HCT116 (cell line): ENCODE results near the gene AGBL1.

Experiments used
- CTCF ChIP-seq, 3 experiments: fragments of 200-600 bp in 1 of 3; sonication (generic) in 1 of 3; IDR thresholded peaks in 2 of 3; conservative IDR thresholded peaks in 1 of 3; 2 replicates each; pipeline ENCODE4 v1.5.1; 2012 to 2017; ENCODE audit warnings: low read depth in 2 of 3, low read length in 2 of 3, antibody characterized with exemption in 1 of 3, borderline replicate concordance in 1 of 3, control low read depth in 1 of 3, mild to moderate bottlenecking in 1 of 3, mixed read lengths in 1 of 3, mixed run types in 1 of 3, moderate library complexity in 1 of 3; ENCODE audit not compliant: insufficient read depth in 1 of 3
- EZH2 ChIP-seq: fragments of 200-600 bp; sonication (generic); IDR thresholded peaks from 2 replicates; pipeline ENCODE4 v1.6.1; 2017; ENCODE audit warnings: antibody characterized with exemption, mixed run types
- EZH2phosphoT487 ChIP-seq: fragments of 200-600 bp; IDR thresholded peaks from 2 replicates; pipeline ENCODE4 v1.6.1; 2018; ENCODE audit warnings: antibody characterized with exemption, borderline replicate concordance
- POLR2A ChIP-seq: IDR thresholded peaks from 2 replicates; pipeline ENCODE4 v1.7.0; 2011; ENCODE audit warnings: borderline replicate concordance; ENCODE audit not compliant: insufficient read depth, insufficient read length; ENCODE audit errors: extremely low read depth
- SP1 ChIP-seq: IDR thresholded peaks from 2 replicates; pipeline ENCODE4 v1.6.1; 2012; ENCODE audit warnings: low read depth
- ZNF274 ChIP-seq: fragments of 200-500 bp; sonication (Bioruptor generic); IDR thresholded peaks from 2 replicates; pipeline ENCODE4 v1.6.1; 2014; ENCODE audit warnings: mild to moderate bottlenecking, low read depth, low read length, inconsistent platforms

DNA sequence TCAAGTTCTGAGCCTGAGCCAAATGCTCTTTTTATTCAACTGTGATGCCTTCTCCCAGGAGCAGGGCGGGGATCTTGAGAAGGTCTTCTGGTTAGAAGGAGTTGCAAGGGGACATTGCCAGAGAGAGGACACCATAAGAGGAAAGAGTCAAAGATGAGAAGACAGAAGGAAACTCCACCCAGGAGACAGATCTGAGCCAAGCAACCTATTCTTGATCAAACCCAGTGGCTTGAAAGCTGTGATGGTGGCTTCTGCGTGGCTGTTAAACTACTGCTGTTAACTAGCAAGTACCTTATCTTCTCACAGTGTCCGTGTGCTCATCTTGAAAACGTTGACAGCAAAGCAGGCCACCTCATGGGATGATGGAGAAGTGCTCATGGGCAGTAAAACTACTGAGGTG lies 19.8 kb upstream of the AGBL1 start:
- TF ChIP-seq ZNF274 (no peak), CTCF (IDR thresholded peaks at IDR 0.05 in 2 of 3, conservative IDR thresholded peaks at IDR 0.05 in 1 of 3; ENCODE audit: borderline replicate concordance in 1 of 3, insufficient read depth in 1 of 3, low read depth in 2 of 3, low read length in 2 of 3) (no peak), EZH2 (no peak), POLR2A (no peak), SP1 (no peak), EZH2phosphoT487 (no peak)
